B cell (primary cell): Measurements from ENCODE around the gene TTLL5. TPM values are rescaled to one million over a fixed set of nuclear protein-coding genes. Genes with fewer than 3 reads are reported as not detected.

ENCODE experiments used
- ATAC-seq: fragments of 200-7000 bp; cut with Tn5 transposase; one replicate; pipeline ENCODE4 v1.10.0; 2021; ENCODE audit warnings: low read depth, mild to moderate bottlenecking, moderate number of reproducible peaks, moderate library complexity
- CTCF ChIA-PET: fragments of 350-600 bp; sonication (Branson Sonifier 250); formaldehyde crosslinking; loops from one replicate; lab custom pipeline; 2021; ENCODE audit warnings: antibody characterized with exemption, inconsistent platforms; lab: Charles Lee
- POLR2A ChIA-PET: fragments of 350-600 bp; sonication (Branson Sonifier 250); formaldehyde crosslinking; loops from one replicate; lab custom pipeline; 2021; ENCODE audit warnings: antibody characterized with exemption; lab: Charles Lee
- DNase-seq: peaks from one replicate; pipeline ENCODE4 v3.0.0; 2013
- H2AFZ ChIP-seq: 2 replicates; pipeline ENCODE4 v1.6.1; 2012; ENCODE audit warnings: mild to moderate bottlenecking, low read depth, low read length; ENCODE audit not compliant: insufficient read depth, poor library complexity, severe bottlenecking
- H3K27ac ChIP-seq, 2 donors: 1 replicate in 1 of 2; 2 replicates in 1 of 2; pipeline ENCODE4 v1.5.1; 2012 to 2013; ENCODE audit warnings: low read length in 2 of 2, mild to moderate bottlenecking in 2 of 2, moderate library complexity in 1 of 2
- H3K27me3 ChIP-seq, 4 experiments: fragments of 200-600 bp in 1 of 4; sonication (generic) in 1 of 4; replicated peaks in 1 of 4; 1 replicate in 2 of 4; 2 replicates in 2 of 4; pipeline versions ENCODE4 v1.6.1 to v1.7.0; 2013 to 2016; ENCODE audit warnings: low read length in 3 of 4, mild to moderate bottlenecking in 2 of 4, mixed read lengths in 1 of 4, moderate library complexity in 1 of 4; ENCODE audit not compliant: insufficient read depth in 4 of 4, control insufficient read depth in 3 of 4; ENCODE audit errors: control extremely low read depth in 1 of 4
- H3K36me3 ChIP-seq, 2 experiments: replicated peaks in 1 of 2; 1 replicate in 1 of 2; 2 replicates in 1 of 2; pipeline versions ENCODE4 v1.6.1 to v1.7.1; 2013; ENCODE audit warnings: low read length in 1 of 2; ENCODE audit not compliant: insufficient read depth in 2 of 2, control insufficient read depth in 1 of 2; ENCODE audit errors: control extremely low read depth in 1 of 2, extremely low read depth in 1 of 2
- H3K4me1 ChIP-seq, 2 donors: fragments of 200-600 bp in 1 of 2; sonication (generic) in 1 of 2; 1 replicate in 1 of 2; 2 replicates in 1 of 2; pipeline versions ENCODE4 v1.5.1 to v1.6.1; 2013 to 2017; ENCODE audit warnings: low read length in 2 of 2; ENCODE audit not compliant: control insufficient read depth in 2 of 2, insufficient read depth in 2 of 2
- H3K4me2 ChIP-seq: replicated peaks from 2 replicates; pipeline ENCODE3; 2012; ENCODE audit warnings: mild to moderate bottlenecking, low read depth, low read length; ENCODE audit not compliant: poor library complexity, severe bottlenecking
- H3K4me3 ChIP-seq, 5 experiments: fragments of 200-600 bp in 1 of 5; sonication (generic) in 1 of 5; 1 replicate in 3 of 5; 2 replicates in 2 of 5; pipeline versions ENCODE4 v1.5.1 to v1.7.0; 2011 to 2016; ENCODE audit warnings: low read length in 4 of 5, mild to moderate bottlenecking in 4 of 5, low read depth in 2 of 5, control low read depth in 1 of 5, moderate library complexity in 1 of 5; ENCODE audit not compliant: insufficient read depth in 1 of 5; ENCODE audit errors: control extremely low read depth in 1 of 5, extremely low read depth in 1 of 5
- H3K79me2 ChIP-seq: fragments of 200-600 bp; sonication (generic); one replicate; pipeline ENCODE4 v1.6.0; 2016; ENCODE audit warnings: low read length; ENCODE audit not compliant: control insufficient read depth, insufficient read depth
- H3K9ac ChIP-seq: fragments of 200-600 bp; sonication (generic); 2 replicates; pipeline ENCODE4 v1.6.1; 2017; ENCODE audit warnings: mild to moderate bottlenecking, low read length, moderate library complexity
- H3K9me3 ChIP-seq, 3 donors: one replicate each; pipeline versions ENCODE4 v1.6.1 to v1.7.1; 2013; ENCODE audit warnings: low read length in 2 of 3; ENCODE audit not compliant: control insufficient read depth in 2 of 3, insufficient read depth in 1 of 3; ENCODE audit errors: control extremely low read depth in 1 of 3
- H4K20me1 ChIP-seq: 2 replicates; pipeline ENCODE4 v1.6.0; 2012; ENCODE audit warnings: mild to moderate bottlenecking, low read length; ENCODE audit not compliant: insufficient read depth, control insufficient read depth, poor library complexity, severe bottlenecking
- H3K27ac Mint-ChIP-seq: one replicate; pipeline ENCODE4 v1.8.0; 2021; ENCODE audit warnings: mixed read lengths
- H3K27me3 Mint-ChIP-seq: one replicate; pipeline ENCODE4 v1.8.0; 2021; ENCODE audit warnings: mixed read lengths
- H3K4me1 Mint-ChIP-seq: one replicate; pipeline ENCODE4 v1.8.0; 2021; ENCODE audit warnings: mixed read lengths
- H3K4me3 Mint-ChIP-seq: one replicate; pipeline ENCODE4 v1.8.0; 2021; ENCODE audit warnings: mixed read lengths
- H3K9me3 Mint-ChIP-seq: one replicate; pipeline ENCODE4 v1.8.0; 2022; ENCODE audit warnings: mixed read lengths; ENCODE audit not compliant: insufficient read depth
- CTCF ChIP-seq: fragments of 200-600 bp; IDR thresholded peaks from one replicate; pipeline ENCODE4 v1.8.0; 2022; ENCODE audit warnings: antibody characterized with exemption, mild to moderate bottlenecking
- EZH2 ChIP-seq: IDR thresholded peaks from 2 replicates; pipeline ENCODE4 v1.6.1; 2012; ENCODE audit warnings: borderline replicate concordance, low read depth, mild to moderate bottlenecking, moderate library complexity, low read length; ENCODE audit not compliant: insufficient read depth, poor library complexity, severe bottlenecking
- WGBS: methylation state at CpG from one replicate; pipeline ENCODE4 v1.1.5; 2013; ENCODE audit warnings: missing lambda C conversion rate; ENCODE audit not compliant: insufficient coverage; 5-methylcytosine and 5-hydroxymethylcytosine counted together
- intact Hi-C: fragments of 100-400 bp; cut with micrococcal nuclease; formaldehyde crosslinking; loops from one replicate; pipeline ENCODE4 v1.10.0; 2022
- polyA plus RNA-seq: library from polyadenylated mRNA; depleted of rRNA; stranded (reverse); fragments of >200 nt; gene quantifications from 2 replicates; pipeline ENCODE4 v1.2.3, GENCODE V29; 2012
- total RNA-seq, 2 donors: library from RNA; stranded (reverse); fragments of 120-200 nt in 1 of 2; gene quantifications; 1 replicate in 1 of 2; 2 replicates in 1 of 2; pipeline versions ENCODE4 v1.2.3 to v1.2.4, GENCODE V29; 2013 to 2022

TTLL5 gene
- total and polyA plus RNA-seq, 2 donors (not counting 1 experiment from before 2014, with no cell fraction given): 10.9 to 50.9 TPM

GRCh38 chr14:75802486-75802885, 141.4 kb downstream of the TTLL5 start:
- no peak overlapping the region for H3K27ac Mint-ChIP-seq
- Histone ChIP-seq H3K27me3 (no peaks in the 10 kb centered on the region), H3K9me3 (peaks cover 1 to 7% (median 6%) of the 10 kb centered on the region in 3 donors), H3K27ac (no peak overlapping the region), H3K4me3 (no peak overlapping the region), H3K36me3 (peaks cover 4 to 5% of the 10 kb centered on the region in 2 experiments), H2AFZ (no peak overlapping the region), H3K79me2 (no peaks in the 10 kb centered on the region), H3K9ac (no peak overlapping the region), H3K4me2 (no peak overlapping the region), H3K4me1 (no peaks in the 10 kb centered on the region), H4K20me1 (no peaks in the 10 kb centered on the region)
- peaks cover 13% of the 10 kb centered on the region for H3K9me3 Mint-ChIP-seq
- no peak for ATAC-seq
- WGBS: no CpG with 5 or more reads among the region's 1 CpG
- DNase-seq: no peak
- H3K4me3 Mint-ChIP-seq: no peak overlapping the region
- no peak for TF ChIP-seq EZH2
- TF ChIP-seq CTCF: no peak
- CTCF ChIA-PET: interaction anchor here (1.4 kb wide), 1 partner anchor 180 kb away, joined by 5 read pairs; no protein-coding TSS in a partner anchor
- POLR2A ChIA-PET: no interaction called here
- H3K4me1 Mint-ChIP-seq: no peaks in the 10 kb centered on the region
- H3K27me3 Mint-ChIP-seq: no peaks in the 10 kb centered on the region
- intact Hi-C loops: no loop called here

DNA sequence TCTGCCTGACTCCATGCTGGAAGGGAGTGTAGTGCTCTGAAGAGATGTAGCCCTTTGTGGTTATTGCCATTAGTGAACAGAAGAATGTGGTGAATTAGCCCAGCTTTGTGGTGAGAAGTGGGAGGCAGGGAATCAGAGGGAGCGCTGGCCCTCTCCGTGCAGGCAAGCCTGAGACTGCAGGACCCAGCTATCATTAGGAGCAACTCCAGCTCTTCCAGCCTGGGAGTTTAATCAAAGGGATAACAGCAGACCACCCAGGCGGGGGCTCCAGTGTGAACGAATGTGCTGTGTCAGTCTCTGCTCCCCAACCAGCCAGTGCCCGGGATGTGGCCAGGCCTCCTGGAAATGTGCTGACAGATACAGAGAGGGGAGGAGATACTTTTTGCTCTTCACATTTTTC, 142.7 kb downstream of the TTLL5 start:
- peaks cover 4 to 5% of the 10 kb centered on the region in 2 experiments for H3K36me3 ChIP-seq
- no peaks in the 10 kb centered on the region for H3K79me2 ChIP-seq
- H3K9me3 ChIP-seq: peaks cover 0 to 7% (median 6%) of the 10 kb centered on the region in 3 donors
- Mint-ChIP-seq H3K9me3 (peaks cover 10% of the 10 kb centered on the region), H3K27ac (no peak overlapping the region), H3K4me3 (no peak overlapping the region), H3K27me3 (no peaks in the 10 kb centered on the region), H3K4me1 (no peaks in the 10 kb centered on the region)
- no peak overlapping the region for H2AFZ ChIP-seq
- no peaks in the 10 kb centered on the region for H3K4me1 ChIP-seq
- ChIA-PET POLR2A (no interaction called here), CTCF (interaction anchor here (1.4 kb wide), 1 partner anchor 179 kb away, joined by 5 read pairs; no protein-coding TSS in a partner anchor)
- TF ChIP-seq EZH2 (no peak), CTCF (no peak)
- H4K20me1 ChIP-seq: no peaks in the 10 kb centered on the region
- H3K4me2 ChIP-seq: no peak overlapping the region
- no peak overlapping the region for H3K9ac ChIP-seq
- H3K27me3 ChIP-seq: no peaks in the 10 kb centered on the region
- ATAC-seq: no peak
- intact Hi-C loops: no loop called here
- no peak for DNase-seq
- 99% methylated on average over 4 of the region's 5 CpGs for WGBS
- no peak overlapping the region for H3K4me3 ChIP-seq
- H3K27ac ChIP-seq: no peak overlapping the region
